RWPE2 (cell line): ENCODE data around the gene TFF2.

ENCODE experiments used
- ATAC-seq: fragments of 200-7000 bp; cut with Tn5 transposase; 3 replicates; pipeline ENCODE4 v1.9.1; 2021; ENCODE audit warnings: low read depth
- DNase-seq: peaks from one replicate; pipeline ENCODE4 v3.0.0-alpha.2; 2020; ENCODE audit warnings: low spot score
- H3K27ac ChIP-seq: fragments of 450-650 bp; 2 replicates; pipeline ENCODE4 v1.5.1; 2017; ENCODE audit warnings: mild to moderate bottlenecking; ENCODE audit not compliant: poor library complexity, severe bottlenecking
- H3K27me3 ChIP-seq: fragments of 250-450 bp; sonication (Bioruptor Pico); 2 replicates; pipeline ENCODE4 v1.5.1; 2021; ENCODE audit warnings: mild to moderate bottlenecking, moderate library complexity; ENCODE audit not compliant: insufficient read depth, poor library complexity, severe bottlenecking
- H3K36me3 ChIP-seq: fragments of 250-450 bp; sonication (Bioruptor Pico); 2 replicates; pipeline ENCODE4 v1.5.1; 2020; ENCODE audit warnings: low read depth, mild to moderate bottlenecking, moderate library complexity
- H3K4me1 ChIP-seq: fragments of 250-450 bp; sonication (Bioruptor Pico); 2 replicates; pipeline ENCODE4 v1.5.1; 2021; ENCODE audit warnings: mild to moderate bottlenecking, moderate library complexity; ENCODE audit not compliant: insufficient read depth, poor library complexity, severe bottlenecking
- H3K4me3 ChIP-seq: fragments of 250-450 bp; sonication (Bioruptor Pico); 2 replicates; pipeline ENCODE4 v1.5.1; 2021; ENCODE audit warnings: mild to moderate bottlenecking, moderate library complexity; ENCODE audit not compliant: severe bottlenecking
- H3K9me3 ChIP-seq: fragments of 250-450 bp; sonication (Bioruptor Pico); 2 replicates; pipeline ENCODE4 v1.5.1; 2021; ENCODE audit warnings: mild to moderate bottlenecking, moderate library complexity; ENCODE audit not compliant: severe bottlenecking
- TF ChIP-seq, protein P1 (sequence below): fragments of 450-650 bp; IDR thresholded peaks from one replicate; pipeline ENCODE4 v1.5.1; 2017; ENCODE audit warnings: mild to moderate bottlenecking, moderate library complexity; ENCODE audit not compliant: poor library complexity, severe bottlenecking

TFF2 gene

DNA sequence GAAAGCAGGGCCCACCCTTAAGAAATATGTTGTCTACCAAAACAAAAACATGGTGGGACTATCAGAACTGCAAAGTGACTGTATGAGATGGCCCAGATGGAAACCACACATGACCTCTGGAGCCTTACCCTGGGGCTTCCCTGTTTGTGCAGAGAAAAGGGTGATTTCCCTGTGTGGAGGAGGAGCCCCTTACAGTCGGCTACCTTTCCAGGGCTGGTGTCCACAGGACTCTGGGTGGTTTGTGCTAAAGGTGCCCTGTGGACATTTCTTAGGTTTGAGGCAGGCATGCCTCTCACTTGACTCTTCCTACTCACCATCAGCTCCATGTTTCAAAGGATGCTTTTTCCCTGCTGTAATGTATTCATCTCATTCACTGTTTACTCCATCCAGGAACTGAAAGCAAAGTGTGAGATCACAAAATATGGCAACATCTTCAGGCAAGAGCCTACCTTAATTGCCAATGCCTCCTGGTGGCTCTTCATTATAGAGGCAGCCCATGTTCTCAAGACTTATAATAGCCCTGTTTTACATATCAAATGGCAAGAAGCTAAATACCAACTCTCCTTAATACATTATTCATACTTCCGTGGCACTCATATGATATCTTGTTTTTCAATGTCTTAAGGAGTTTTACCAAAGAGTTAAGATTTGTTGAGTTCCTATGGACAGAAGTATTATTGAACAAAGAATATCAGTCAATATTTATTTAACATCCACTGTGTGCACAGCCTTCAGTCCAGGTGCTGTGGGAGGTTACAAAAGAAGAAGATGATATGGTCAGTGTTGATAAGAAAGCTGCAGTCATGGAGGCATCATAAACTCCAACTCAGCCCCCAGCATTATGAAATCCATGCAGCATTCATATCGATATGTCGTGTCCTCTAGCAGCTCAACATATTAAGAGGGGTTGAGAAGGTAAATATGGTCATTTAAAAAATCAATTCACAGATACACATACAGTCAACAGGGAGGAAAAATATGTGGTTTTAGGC is 20.1 kb downstream of the TFF2 start:
- H3K4me3 ChIP-seq, result no peak overlapping the region
- H3K27ac ChIP-seq, result no peak overlapping the region
- ATAC-seq (no peak), DNase-seq (no peak)
- no peaks in the 10 kb centered on the region for H3K4me1 ChIP-seq
- TF ChIP-seq, protein P1, sequence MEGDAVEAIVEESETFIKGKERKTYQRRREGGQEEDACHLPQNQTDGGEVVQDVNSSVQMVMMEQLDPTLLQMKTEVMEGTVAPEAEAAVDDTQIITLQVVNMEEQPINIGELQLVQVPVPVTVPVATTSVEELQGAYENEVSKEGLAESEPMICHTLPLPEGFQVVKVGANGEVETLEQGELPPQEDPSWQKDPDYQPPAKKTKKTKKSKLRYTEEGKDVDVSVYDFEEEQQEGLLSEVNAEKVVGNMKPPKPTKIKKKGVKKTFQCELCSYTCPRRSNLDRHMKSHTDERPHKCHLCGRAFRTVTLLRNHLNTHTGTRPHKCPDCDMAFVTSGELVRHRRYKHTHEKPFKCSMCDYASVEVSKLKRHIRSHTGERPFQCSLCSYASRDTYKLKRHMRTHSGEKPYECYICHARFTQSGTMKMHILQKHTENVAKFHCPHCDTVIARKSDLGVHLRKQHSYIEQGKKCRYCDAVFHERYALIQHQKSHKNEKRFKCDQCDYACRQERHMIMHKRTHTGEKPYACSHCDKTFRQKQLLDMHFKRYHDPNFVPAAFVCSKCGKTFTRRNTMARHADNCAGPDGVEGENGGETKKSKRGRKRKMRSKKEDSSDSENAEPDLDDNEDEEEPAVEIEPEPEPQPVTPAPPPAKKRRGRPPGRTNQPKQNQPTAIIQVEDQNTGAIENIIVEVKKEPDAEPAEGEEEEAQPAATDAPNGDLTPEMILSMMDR, result no peak
- H3K27me3 ChIP-seq, result peaks cover 9% of the 10 kb centered on the region
- H3K36me3 ChIP-seq, result no peaks in the 10 kb centered on the region
- no peaks in the 10 kb centered on the region for H3K9me3 ChIP-seq

DNA sequence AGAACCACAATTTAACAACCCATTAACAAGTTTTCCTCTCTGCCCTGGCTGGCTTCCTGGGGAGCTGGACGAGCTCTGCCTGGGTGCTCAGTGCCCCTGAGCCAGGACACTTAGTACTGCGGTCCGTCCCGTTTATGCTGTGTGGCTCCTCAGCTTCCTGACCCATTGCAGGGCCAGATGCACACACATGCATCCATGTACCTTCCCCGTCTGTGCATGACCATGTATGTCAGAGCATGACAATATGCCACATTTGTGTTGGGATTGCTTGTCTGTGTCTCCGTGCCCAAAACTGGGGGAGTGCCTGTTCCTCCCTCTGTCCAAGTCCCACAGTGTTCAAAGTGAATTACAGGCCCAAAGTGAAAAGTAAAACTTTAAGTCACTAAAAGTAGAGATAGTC is 25.9 kb downstream of the TFF2 start:
- no peak overlapping the region for H3K4me3 ChIP-seq
- DNase-seq, result no peak
- H3K4me1 ChIP-seq, result no peaks in the 10 kb centered on the region
- TF ChIP-seq, protein P1, result no peak
- no peak overlapping the region for H3K27ac ChIP-seq
- H3K9me3 ChIP-seq, result no peaks in the 10 kb centered on the region
- peaks cover 7% of the 10 kb centered on the region for H3K27me3 ChIP-seq
- no peak for ATAC-seq
- H3K36me3 ChIP-seq, result no peaks in the 10 kb centered on the region

DNA sequence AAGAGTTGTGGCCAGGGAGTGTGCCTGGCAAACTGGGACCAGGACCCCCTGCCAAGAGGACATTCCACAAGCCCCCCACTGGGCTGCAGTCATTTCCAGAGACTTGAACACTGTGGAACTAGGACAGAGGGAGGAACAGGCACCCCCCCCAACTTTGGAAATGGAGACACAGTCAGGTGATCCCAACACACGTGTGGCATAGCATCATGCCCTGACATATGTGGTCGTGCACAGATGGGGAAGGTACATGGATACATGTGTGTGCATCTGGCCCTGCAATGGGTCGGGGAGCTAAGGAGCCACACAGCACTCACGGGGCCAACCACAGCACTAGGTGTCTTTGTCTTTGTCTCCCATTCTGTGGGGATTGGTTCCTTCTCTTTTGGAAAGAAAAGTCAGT is 28.9 kb downstream of the TFF2 start:
- H3K27me3 ChIP-seq, result no peaks in the 10 kb centered on the region
- H3K27ac ChIP-seq, result no peak overlapping the region
- DNase-seq, result no peak
- H3K9me3 ChIP-seq, result no peaks in the 10 kb centered on the region
- H3K4me1 ChIP-seq, result no peaks in the 10 kb centered on the region
- no peak for ATAC-seq
- no peak overlapping the region for H3K4me3 ChIP-seq
- H3K36me3 ChIP-seq, result no peaks in the 10 kb centered on the region
- TF ChIP-seq, protein P1, result no peak

DNA sequence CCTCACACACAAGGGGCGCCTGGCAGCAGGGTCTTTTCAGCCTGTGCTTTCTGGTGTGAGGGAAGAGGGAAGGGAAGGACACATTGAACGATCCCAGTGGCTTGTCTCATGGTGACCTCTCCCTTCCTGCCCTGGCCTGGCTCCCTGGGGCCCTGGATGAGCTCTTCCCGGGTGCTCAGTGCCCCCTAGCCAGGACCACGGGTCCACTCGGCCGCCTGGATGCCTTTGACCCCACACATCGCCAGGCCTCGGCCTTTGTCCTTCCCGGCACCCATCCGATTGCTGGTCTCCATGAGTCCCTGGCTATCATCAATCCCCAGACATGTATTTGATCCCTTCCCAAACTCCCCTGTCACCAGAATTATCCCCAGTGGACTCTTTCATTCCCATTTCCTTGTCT is 29.6 kb downstream of the TFF2 start:
- TF ChIP-seq, protein P1, result no peak
- no peaks in the 10 kb centered on the region for H3K9me3 ChIP-seq
- no peak for DNase-seq
- no peak overlapping the region for H3K27ac ChIP-seq
- H3K4me1 ChIP-seq, result no peaks in the 10 kb centered on the region
- no peak for ATAC-seq
- H3K4me3 ChIP-seq, result no peak overlapping the region
- no peaks in the 10 kb centered on the region for H3K27me3 ChIP-seq
- no peaks in the 10 kb centered on the region for H3K36me3 ChIP-seq

DNA sequence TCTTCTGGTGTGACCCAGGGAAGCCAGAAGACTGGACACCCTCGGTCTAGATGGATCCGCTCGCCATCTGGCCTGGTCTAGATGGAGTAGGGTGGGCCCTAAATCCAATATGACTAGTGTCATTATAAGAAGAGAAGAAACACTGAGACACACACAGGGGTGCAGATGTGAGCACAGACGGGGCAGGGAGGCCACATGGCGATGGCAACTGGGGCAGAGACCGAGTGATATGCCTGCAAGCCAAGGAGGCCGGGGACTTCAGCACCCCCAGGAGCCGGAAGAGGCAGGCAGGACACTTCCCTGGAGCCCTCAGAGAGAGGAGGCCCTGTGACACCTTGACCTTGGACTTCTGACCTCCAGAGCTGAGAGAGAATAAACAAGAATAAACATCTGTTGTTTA is 30.0 kb downstream of the TFF2 start:
- no peak for DNase-seq
- Histone ChIP-seq H3K27ac (no peak overlapping the region), H3K4me3 (no peak overlapping the region), H3K4me1 (no peaks in the 10 kb centered on the region), H3K27me3 (no peaks in the 10 kb centered on the region), H3K36me3 (no peaks in the 10 kb centered on the region), H3K9me3 (no peaks in the 10 kb centered on the region)
- TF ChIP-seq, protein P1, result no peak
- ATAC-seq, result no peak
